GM19023 (cell line): Measurements from ENCODE around the gene ZNF394.

ENCODE experiments used
- ATAC-seq: cut with Tn5 transposase; IDR thresholded peaks from one replicate; pipeline ENCODE4 v1.9.1; 2021; ENCODE audit warnings: mild to moderate bottlenecking, moderate library complexity; ENCODE audit not compliant: unreplicated experiment

ZNF394 gene

GRCh38 chr7:99453105-99453504, 47.0 kb downstream of the ZNF394 start:
- no peak for ATAC-seq

- no peak for ATAC-seq
Observed at GRCh38 chr7:99452541-99452940, 47.5 kb downstream of the ZNF394 start.

- ATAC-seq = no peak
Observed at GRCh38 chr7:99451936-99452335, 48.1 kb downstream of the ZNF394 start.

GRCh38 chr7:99449326-99449725, 50.8 kb downstream of the ZNF394 start:
- no peak for ATAC-seq

- ATAC-seq = no peak
Observed at GRCh38 chr7:99448855-99449254, 51.2 kb downstream of the ZNF394 start.

- no peak for ATAC-seq
Observed at GRCh38 chr7:99447943-99448342, 52.1 kb downstream of the ZNF394 start.

GRCh38 chr7:99446096-99446495, 54.0 kb downstream of the ZNF394 start:
- ATAC-seq = no peak
